ENCODE measurements around the gene BCDIN3D.

The BCDIN3D gene

DNA sequence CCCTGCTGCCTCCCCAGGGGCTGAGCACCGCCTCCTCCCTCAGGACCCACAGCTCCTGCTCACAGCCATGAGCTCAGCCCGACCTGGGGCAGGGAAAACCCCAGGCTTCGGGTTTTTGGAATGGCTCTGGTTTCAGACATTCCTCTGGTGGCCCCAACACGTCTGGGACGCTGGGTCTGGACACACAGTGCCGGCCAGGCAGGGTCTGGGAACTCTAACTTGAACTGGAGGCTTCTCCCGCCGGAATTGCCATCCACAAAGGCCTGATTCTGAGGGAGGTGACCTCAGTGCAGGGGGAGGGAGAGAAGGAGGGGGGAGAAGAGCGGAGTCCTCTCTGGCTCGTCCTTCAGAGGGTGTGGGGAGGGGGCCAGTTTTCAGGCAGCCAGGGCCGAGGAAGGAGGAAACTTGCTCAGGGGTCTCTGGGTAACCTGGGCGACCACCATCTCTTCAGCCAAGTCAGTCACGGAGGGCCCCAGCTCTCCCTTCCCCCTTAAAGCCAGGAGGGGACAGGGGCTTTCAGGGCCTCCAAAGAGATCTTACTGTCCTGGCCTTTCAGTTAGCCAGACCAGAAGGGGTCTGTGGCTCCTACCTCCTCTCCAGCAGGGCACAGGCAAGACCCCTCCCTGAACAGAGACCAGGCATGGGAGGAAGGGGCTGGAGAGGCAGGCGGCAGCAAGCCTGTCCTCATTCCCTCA, 34.1 kb downstream of the BCDIN3D start:
- no peaks in the 10 kb centered on the region for H3K9me3 ChIP-seq (ENCODE audit: control insufficient read depth in 2 of 2, low read length in 2 of 2)
- no peak overlapping the region for H3K4me3 ChIP-seq (ENCODE audit: low read length in 2 of 2)
- peaks cover 0 to 8% of the 10 kb centered on the region in 2 donors for H3K4me1 ChIP-seq (ENCODE audit: control insufficient read depth in 2 of 2, insufficient read depth in 2 of 2, low read length in 2 of 2)
- H3K27me3 ChIP-seq (ENCODE audit: control insufficient read depth in 2 of 2, insufficient read depth in 2 of 2, low read length in 2 of 2): no peaks in the 10 kb centered on the region
- H3K9ac ChIP-seq (ENCODE audit: low read depth in 1 of 2, low read length in 2 of 2): no peak overlapping the region
- peak overlapping the region; percentile 34 to 72 for H3K27ac ChIP-seq (ENCODE audit: low read depth in 2 of 2, low read length in 2 of 2)
- H3K36me3 ChIP-seq (ENCODE audit: control insufficient read depth in 2 of 2, insufficient read depth in 2 of 2, low read length in 2 of 2): no peaks in the 10 kb centered on the region

DNA sequence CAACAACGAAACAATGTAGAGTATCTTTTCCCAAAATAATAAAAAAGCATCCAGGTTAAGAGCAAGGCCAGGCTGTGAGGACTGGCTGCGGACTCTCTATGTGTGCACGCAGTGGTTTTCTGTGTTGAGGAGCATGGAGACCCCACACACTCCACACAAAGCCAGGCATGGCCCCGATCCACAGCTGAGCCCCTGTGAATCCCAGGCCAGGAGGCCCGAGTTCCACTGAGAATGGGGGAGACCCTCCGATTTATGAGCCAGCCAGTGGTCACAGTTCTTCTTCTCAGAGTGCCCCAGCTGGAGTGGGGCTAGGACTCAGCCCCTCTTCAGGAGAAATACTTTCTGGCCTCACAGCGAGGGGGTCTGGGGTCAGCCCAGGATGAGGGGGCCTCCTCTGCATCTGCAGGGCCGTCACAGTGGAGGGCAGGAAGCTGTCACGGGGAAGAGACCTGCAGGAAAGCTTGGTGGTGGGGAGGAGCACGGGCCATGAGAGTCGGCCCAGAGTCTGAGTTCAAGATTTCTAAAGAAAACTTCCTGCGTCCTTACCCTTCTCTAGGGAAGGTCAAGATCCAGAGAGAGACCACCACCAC, 34.8 kb downstream of the BCDIN3D start:
- H3K9ac ChIP-seq (ENCODE audit: low read depth in 1 of 2, low read length in 2 of 2): no peak overlapping the region
- H3K36me3 ChIP-seq (ENCODE audit: control insufficient read depth in 2 of 2, insufficient read depth in 2 of 2, low read length in 2 of 2): no peaks in the 10 kb centered on the region
- no peak overlapping the region for H3K4me3 ChIP-seq (ENCODE audit: low read length in 2 of 2)
- H3K27me3 ChIP-seq (ENCODE audit: control insufficient read depth in 2 of 2, insufficient read depth in 2 of 2, low read length in 2 of 2): no peaks in the 10 kb centered on the region
- H3K4me1 ChIP-seq (ENCODE audit: control insufficient read depth in 2 of 2, insufficient read depth in 2 of 2, low read length in 2 of 2): peaks cover 0 to 8% of the 10 kb centered on the region in 2 donors
- no peak overlapping the region for H3K27ac ChIP-seq (ENCODE audit: low read depth in 2 of 2, low read length in 2 of 2)
- H3K9me3 ChIP-seq (ENCODE audit: control insufficient read depth in 2 of 2, low read length in 2 of 2): no peaks in the 10 kb centered on the region

DNA sequence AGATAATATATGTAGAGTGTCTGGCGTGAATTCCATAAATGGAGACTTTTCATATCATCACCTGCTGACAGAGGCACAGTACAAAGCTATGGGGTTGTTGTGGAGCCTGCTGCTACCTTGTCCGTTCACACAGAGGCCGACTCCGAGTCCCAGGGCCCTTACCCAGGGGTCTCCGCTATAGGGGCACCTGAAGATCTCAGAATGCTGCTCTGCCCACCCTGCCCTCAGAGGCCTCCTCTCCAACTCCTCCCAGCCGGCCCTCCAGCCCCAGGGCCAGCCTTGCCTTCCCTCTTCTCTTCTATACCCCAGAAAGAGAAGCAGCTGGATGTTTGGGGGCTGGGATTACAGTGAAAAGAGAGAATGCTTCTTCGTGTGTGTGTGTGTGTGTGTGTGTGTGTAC, 36.0 kb downstream of the BCDIN3D start:
- no peaks in the 10 kb centered on the region for H3K36me3 ChIP-seq (ENCODE audit: control insufficient read depth in 2 of 2, insufficient read depth in 2 of 2, low read length in 2 of 2)
- H3K27me3 ChIP-seq (ENCODE audit: control insufficient read depth in 2 of 2, insufficient read depth in 2 of 2, low read length in 2 of 2): no peaks in the 10 kb centered on the region
- no peak overlapping the region for H3K27ac ChIP-seq (ENCODE audit: low read depth in 2 of 2, low read length in 2 of 2)
- no peak overlapping the region for H3K9ac ChIP-seq (ENCODE audit: low read depth in 1 of 2, low read length in 2 of 2)
- peaks cover 0 to 8% of the 10 kb centered on the region in 2 donors for H3K4me1 ChIP-seq (ENCODE audit: control insufficient read depth in 2 of 2, insufficient read depth in 2 of 2, low read length in 2 of 2)
- no peak overlapping the region for H3K4me3 ChIP-seq (ENCODE audit: low read length in 2 of 2)
- no peaks in the 10 kb centered on the region for H3K9me3 ChIP-seq (ENCODE audit: control insufficient read depth in 2 of 2, low read length in 2 of 2)

DNA sequence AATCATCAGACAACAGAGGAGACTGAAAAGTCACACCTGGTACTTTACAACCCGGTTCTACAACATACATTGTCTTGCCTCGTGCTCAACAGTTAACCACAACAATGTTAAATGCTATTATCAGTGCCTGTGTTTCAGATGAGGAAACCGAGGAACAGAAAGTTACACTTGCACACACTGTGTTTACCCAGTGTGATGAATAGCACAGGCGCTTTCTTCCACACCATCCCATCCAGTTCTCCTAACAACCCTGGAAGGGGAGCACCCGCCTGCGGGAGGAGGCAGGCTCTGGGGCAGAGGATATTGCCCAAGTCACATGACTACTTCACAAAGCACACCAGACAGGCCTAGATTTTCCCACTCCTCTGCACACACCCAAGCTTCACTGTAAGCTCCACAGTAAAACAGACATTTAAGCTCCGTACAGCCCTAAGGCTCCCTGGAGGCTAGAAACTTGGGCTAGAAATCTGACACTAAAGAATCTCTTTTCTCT, 36.5 kb downstream of the BCDIN3D start:
- no peak overlapping the region for H3K27ac ChIP-seq (ENCODE audit: low read depth in 2 of 2, low read length in 2 of 2)
- H3K27me3 ChIP-seq (ENCODE audit: control insufficient read depth in 2 of 2, insufficient read depth in 2 of 2, low read length in 2 of 2): no peaks in the 10 kb centered on the region
- H3K36me3 ChIP-seq (ENCODE audit: control insufficient read depth in 2 of 2, insufficient read depth in 2 of 2, low read length in 2 of 2): no peaks in the 10 kb centered on the region
- peaks cover 0 to 8% of the 10 kb centered on the region in 2 donors for H3K4me1 ChIP-seq (ENCODE audit: control insufficient read depth in 2 of 2, insufficient read depth in 2 of 2, low read length in 2 of 2)
- no peak overlapping the region for H3K4me3 ChIP-seq (ENCODE audit: low read length in 2 of 2)
- H3K9ac ChIP-seq (ENCODE audit: low read depth in 1 of 2, low read length in 2 of 2): no peak overlapping the region
- H3K9me3 ChIP-seq (ENCODE audit: control insufficient read depth in 2 of 2, low read length in 2 of 2): no peaks in the 10 kb centered on the region

DNA sequence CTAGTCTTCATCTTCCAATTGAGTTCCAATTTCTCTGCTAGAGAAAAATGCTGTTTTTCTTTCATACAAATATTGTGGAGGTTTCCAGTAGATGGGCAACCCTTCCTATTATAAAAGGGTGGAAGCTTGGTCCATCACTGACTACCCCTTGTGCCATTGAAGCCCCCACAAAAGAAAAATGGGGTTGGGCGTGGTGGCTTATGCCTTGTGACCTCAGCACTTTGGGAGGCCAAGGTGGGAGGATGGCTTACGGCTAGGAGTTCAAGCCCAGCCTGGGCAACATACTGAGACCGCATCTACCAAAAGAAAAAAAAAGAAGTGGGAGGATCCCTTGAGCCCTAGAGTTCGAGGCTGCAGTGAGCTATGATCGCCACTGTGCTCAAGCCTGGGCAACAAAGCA, 37.5 kb downstream of the BCDIN3D start:
- H3K9ac ChIP-seq (ENCODE audit: low read depth in 1 of 2, low read length in 2 of 2): no peak overlapping the region
- H3K4me1 ChIP-seq (ENCODE audit: control insufficient read depth in 2 of 2, insufficient read depth in 2 of 2, low read length in 2 of 2): peaks cover 0 to 8% of the 10 kb centered on the region in 2 donors
- H3K9me3 ChIP-seq (ENCODE audit: control insufficient read depth in 2 of 2, low read length in 2 of 2): no peaks in the 10 kb centered on the region
- H3K4me3 ChIP-seq (ENCODE audit: low read length in 2 of 2): no peak overlapping the region
- H3K27me3 ChIP-seq (ENCODE audit: control insufficient read depth in 2 of 2, insufficient read depth in 2 of 2, low read length in 2 of 2): no peaks in the 10 kb centered on the region
- H3K27ac ChIP-seq (ENCODE audit: low read depth in 2 of 2, low read length in 2 of 2): no peak overlapping the region
- no peaks in the 10 kb centered on the region for H3K36me3 ChIP-seq (ENCODE audit: control insufficient read depth in 2 of 2, insufficient read depth in 2 of 2, low read length in 2 of 2)

DNA sequence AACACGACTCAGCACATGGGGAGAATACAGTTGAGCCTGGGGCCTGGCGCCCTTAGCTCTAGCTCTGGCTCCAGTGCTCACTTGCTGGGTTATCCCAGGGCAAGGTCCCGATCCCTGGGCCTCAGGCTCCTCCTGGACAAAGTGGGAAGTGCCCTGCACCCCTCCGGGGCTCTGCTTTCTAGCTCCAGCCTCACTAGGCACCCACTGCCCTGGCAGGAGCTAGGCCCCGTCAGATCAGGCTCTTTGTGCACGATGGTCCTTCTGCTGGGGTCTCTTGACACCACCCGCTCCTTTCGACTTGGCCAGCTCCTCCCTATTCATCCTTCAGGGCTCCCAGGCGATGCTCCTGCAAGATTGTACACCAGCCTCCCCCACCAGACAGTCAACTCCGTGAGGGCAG, 38.1 kb downstream of the BCDIN3D start:
- no peak overlapping the region for H3K9ac ChIP-seq (ENCODE audit: low read depth in 1 of 2, low read length in 2 of 2)
- H3K9me3 ChIP-seq (ENCODE audit: control insufficient read depth in 2 of 2, low read length in 2 of 2): no peaks in the 10 kb centered on the region
- peaks cover 0 to 3% of the 10 kb centered on the region in 2 donors for H3K36me3 ChIP-seq (ENCODE audit: control insufficient read depth in 2 of 2, insufficient read depth in 2 of 2, low read length in 2 of 2)
- no peak overlapping the region for H3K4me3 ChIP-seq (ENCODE audit: low read length in 2 of 2)
- H3K4me1 ChIP-seq (ENCODE audit: control insufficient read depth in 2 of 2, insufficient read depth in 2 of 2, low read length in 2 of 2): peaks cover 0 to 8% of the 10 kb centered on the region in 2 donors
- H3K27me3 ChIP-seq (ENCODE audit: control insufficient read depth in 2 of 2, insufficient read depth in 2 of 2, low read length in 2 of 2): no peaks in the 10 kb centered on the region
- H3K27ac ChIP-seq (ENCODE audit: low read depth in 2 of 2, low read length in 2 of 2): no peak overlapping the region

DNA sequence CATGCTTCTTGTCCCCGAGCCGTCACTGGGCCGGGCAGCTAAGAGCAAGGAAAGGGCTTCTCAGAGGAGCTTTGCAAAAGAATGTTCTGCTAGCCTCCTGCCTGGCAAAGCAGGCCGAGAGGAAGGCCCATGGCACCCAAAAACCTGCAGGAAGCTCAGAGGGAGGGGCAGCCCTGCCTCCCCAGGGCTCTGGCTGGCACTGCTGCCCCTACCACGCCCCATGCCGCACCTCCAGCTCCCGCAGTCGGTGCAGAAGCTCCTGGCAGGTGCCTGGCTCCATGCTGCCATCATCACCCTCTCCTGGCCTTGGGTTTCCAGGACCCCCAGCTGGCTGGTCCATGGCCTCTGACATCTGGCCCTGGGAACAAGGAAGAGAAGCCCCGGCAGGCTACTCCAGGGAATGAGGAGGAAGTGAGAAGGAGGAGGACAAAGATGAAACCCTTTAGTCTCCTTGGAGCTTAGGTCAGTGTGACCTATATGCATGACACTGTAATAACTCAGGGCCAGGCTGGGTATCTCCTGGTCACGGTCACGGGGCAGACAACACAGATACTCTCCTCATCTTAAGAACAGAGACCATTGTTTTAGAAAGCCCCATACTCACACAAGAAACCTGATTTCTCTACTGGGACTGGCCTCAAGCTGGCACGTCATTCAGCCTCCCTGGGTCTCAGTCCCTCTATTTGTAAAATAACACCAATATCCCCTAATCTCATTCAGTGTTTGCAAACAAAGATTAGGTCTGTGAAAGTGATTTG, 39.0 kb downstream of the BCDIN3D start:
- H3K9ac ChIP-seq (ENCODE audit: low read depth in 1 of 2, low read length in 2 of 2): no peak overlapping the region
- no peak overlapping the region for H3K27ac ChIP-seq (ENCODE audit: low read depth in 2 of 2, low read length in 2 of 2)
- H3K36me3 ChIP-seq (ENCODE audit: control insufficient read depth in 2 of 2, insufficient read depth in 2 of 2, low read length in 2 of 2): peaks cover 3% of the 10 kb centered on the region in 2 donors
- H3K4me3 ChIP-seq (ENCODE audit: low read length in 2 of 2): no peak overlapping the region
- no peaks in the 10 kb centered on the region for H3K27me3 ChIP-seq (ENCODE audit: control insufficient read depth in 2 of 2, insufficient read depth in 2 of 2, low read length in 2 of 2)
- no peaks in the 10 kb centered on the region for H3K4me1 ChIP-seq (ENCODE audit: control insufficient read depth in 2 of 2, insufficient read depth in 2 of 2, low read length in 2 of 2)
- H3K9me3 ChIP-seq (ENCODE audit: control insufficient read depth in 2 of 2, low read length in 2 of 2): no peaks in the 10 kb centered on the region

DNA sequence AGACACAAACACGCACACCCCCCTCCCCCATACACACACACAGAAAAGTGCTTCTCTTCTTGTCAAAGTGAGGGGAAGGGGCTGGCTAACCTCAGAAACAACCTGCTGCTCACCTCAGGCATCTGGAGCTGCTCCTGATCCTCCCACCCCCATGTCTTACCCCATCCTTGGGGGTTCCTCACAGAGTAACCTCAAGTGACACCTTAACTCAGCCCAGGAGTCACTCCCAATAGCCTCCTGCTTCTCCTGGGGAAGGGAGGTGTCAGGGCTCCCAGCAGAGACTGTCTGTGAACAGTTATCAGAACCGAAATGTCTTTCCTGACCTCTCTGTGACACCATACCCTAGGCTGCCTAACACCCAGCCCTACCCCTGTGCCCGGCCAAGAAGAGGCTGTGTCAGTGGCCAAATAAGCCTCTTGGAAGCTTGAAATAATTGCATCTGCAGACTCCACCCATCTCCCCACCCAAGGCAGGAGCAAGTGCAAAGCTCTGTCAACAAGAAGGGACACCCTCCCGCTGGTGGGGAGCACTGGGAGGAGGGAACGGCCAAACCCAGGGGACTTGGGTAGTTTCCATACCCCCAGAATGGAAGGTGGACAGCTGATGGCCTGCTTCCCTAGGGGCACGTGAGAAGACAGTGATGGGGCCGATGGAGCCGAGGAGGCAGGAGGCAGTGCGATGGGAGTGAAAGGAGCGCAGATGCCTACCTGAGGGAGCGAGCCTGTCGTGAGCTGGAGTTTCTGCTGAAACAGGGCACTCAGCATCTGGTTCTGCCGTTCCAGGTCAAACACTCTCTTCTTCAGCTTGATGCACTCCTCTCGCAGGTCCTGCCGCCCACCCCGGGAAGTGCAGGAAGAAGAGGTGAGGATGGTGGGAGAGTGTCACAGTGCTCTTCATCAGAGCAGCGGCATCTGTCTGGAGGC, 41.5 kb downstream of the BCDIN3D start:
- Histone ChIP-seq H3K27ac (ENCODE audit: low read depth in 2 of 2, low read length in 2 of 2) (no peak overlapping the region), H3K36me3 (ENCODE audit: control insufficient read depth in 2 of 2, insufficient read depth in 2 of 2, low read length in 2 of 2) (peaks cover 5 to 11% of the 10 kb centered on the region in 2 donors), H3K9me3 (ENCODE audit: control insufficient read depth in 2 of 2, low read length in 2 of 2) (no peaks in the 10 kb centered on the region), H3K27me3 (ENCODE audit: control insufficient read depth in 2 of 2, insufficient read depth in 2 of 2, low read length in 2 of 2) (no peaks in the 10 kb centered on the region), H3K4me3 (ENCODE audit: low read length in 2 of 2) (no peak overlapping the region), H3K4me1 (ENCODE audit: control insufficient read depth in 2 of 2, insufficient read depth in 2 of 2, low read length in 2 of 2) (no peaks in the 10 kb centered on the region), H3K9ac (ENCODE audit: low read depth in 1 of 2, low read length in 2 of 2) (no peak overlapping the region)

DNA sequence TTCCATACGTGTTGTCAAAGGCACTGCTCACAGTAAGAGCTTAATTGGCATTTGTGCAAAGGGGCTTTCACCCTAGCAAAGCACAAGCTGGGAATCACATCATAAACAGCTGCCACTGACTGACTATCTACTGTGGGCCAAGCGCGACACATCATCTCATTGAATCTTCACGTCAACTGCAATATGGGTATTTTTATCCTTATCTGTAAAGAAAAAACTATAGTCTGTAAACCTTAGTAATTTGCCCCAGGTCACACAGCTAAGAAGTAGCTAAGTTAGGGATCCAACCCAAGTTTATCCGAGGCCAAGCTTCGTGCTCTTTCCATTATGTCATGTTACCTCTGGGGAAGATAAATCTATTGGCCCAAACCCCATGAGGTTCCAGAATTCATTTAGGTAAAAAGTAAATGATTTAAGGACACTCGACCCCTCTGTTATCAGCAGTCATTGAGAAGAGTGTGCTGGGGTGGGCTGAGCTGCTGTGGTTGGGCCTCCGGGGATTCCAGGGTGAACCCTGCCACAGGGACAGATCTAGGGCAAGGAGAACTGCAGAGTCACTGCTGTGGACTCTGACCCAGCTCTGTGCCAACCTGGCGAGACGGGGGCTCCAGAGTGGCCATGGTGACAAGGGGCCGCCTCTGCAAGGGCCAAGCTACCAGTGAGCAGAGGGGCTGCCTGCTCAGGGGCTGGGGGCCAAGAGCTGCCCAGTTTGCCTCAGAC, 42.3 kb downstream of the BCDIN3D start:
- H3K9ac ChIP-seq (ENCODE audit: low read depth in 1 of 2, low read length in 2 of 2): no peak overlapping the region

More for the DNA sequence above, 42.3 kb downstream of the BCDIN3D start:
- Histone ChIP-seq H3K27me3 (ENCODE audit: control insufficient read depth in 2 of 2, insufficient read depth in 2 of 2, low read length in 2 of 2) (no peaks in the 10 kb centered on the region), H3K36me3 (ENCODE audit: control insufficient read depth in 2 of 2, insufficient read depth in 2 of 2, low read length in 2 of 2) (peaks cover 5 to 11% of the 10 kb centered on the region in 2 donors), H3K4me1 (ENCODE audit: control insufficient read depth in 2 of 2, insufficient read depth in 2 of 2, low read length in 2 of 2) (no peaks in the 10 kb centered on the region), H3K9me3 (ENCODE audit: control insufficient read depth in 2 of 2, low read length in 2 of 2) (no peaks in the 10 kb centered on the region), H3K4me3 (ENCODE audit: low read length in 2 of 2) (no peak overlapping the region), H3K27ac (ENCODE audit: low read depth in 2 of 2, low read length in 2 of 2) (no peak overlapping the region)
